ENCODE data around the gene FLCN.
"Not testable (repeated sequence)": the region's sequence is repeated elsewhere in the genome, so short reads cannot be mapped to it uniquely, and the experiment has no call there.

FLCN gene, protein sequence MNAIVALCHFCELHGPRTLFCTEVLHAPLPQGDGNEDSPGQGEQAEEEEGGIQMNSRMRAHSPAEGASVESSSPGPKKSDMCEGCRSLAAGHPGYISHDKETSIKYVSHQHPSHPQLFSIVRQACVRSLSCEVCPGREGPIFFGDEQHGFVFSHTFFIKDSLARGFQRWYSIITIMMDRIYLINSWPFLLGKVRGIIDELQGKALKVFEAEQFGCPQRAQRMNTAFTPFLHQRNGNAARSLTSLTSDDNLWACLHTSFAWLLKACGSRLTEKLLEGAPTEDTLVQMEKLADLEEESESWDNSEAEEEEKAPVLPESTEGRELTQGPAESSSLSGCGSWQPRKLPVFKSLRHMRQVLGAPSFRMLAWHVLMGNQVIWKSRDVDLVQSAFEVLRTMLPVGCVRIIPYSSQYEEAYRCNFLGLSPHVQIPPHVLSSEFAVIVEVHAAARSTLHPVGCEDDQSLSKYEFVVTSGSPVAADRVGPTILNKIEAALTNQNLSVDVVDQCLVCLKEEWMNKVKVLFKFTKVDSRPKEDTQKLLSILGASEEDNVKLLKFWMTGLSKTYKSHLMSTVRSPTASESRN

DNA sequence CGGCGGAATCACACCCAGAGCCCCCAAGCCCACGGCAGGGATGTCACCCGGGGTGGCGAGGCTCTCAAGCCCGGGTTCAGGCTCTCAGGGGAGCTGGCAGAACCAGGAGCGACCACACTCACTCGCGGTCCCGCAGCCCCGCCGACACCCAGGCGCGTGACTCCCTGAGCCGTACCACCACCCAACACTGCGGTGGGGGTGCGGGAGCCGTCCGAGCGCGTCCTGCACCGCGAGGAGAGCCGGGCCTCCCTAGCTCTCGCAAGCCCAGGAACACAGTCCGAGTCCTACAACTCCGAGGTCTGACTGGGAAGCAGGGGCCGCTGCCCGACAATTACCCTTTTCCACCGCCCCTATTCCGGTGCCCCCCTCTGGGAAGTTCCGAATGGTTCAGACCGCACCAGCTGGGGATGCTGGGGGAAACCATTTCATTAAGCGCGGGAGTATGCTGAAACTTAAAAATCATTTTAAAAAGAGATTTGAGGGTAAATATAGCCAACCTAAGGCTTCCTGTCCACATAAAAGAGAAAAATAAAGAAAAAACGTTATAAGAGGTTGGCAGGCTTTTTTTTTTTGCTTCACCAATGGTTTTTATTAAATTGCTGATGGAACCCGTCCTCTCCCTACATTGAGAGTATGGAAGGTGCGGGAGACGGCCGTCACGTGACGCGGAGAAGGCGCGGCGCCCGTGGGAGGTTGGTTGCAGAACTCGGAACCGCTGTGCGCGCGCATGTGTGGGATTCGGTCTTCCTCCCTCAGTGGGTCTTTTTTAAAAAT is at the start of gene FLCN:
Gene FLCN (minus strand): TSS at position 143 of the 774 bp plus-strand sequence. CDS start 9,031 bp downstream, outside the sequence.
- Histone ChIP-seq H3K36me3 (ENCODE audit: control insufficient read depth, insufficient read depth, low read length, severe bottlenecking) (peaks cover 8% of the 10 kb centered on the region), H3K9ac (ENCODE audit: low read length) (peak within 1 kb of the TSS; percentile 100), H3K4me1 (ENCODE audit: control insufficient read depth, insufficient read depth, low read length) (peaks cover 17% of the 10 kb centered on the region), H3K4me3 (ENCODE audit: low read length) (peak within 1 kb of the TSS; percentile 98), H3K27me3 (replicated peaks; ENCODE audit: control insufficient read depth, insufficient read depth, low read length) (no peaks in the 10 kb centered on the region), H3K9me3 (ENCODE audit: control insufficient read depth, low read length) (no peaks in the 10 kb centered on the region)
- peak; percentile 97 for DNase-seq (ENCODE audit: low read depth)

DNA sequence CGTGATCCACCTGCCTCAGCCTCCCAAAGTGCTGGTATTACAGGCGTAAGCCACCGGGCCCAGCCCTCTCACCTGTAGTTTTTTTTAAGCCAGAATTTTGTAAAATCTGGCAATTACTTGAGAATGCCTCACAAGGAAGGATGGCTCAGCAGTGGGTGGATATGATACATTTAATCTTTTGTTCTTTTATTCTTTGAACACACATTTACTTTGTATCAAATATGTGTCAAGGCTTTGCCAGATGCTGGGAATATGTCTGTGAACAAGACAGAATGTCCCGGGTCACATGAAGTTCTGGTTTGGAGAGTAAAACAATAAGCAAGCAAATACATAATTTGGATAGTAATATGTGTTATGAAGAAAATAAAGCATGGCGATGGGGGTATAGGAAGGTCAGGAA is 49.0 kb upstream of the FLCN start:
- Histone ChIP-seq H3K4me3 (ENCODE audit: low read length) (no peak overlapping the region), H3K36me3 (ENCODE audit: control insufficient read depth, insufficient read depth, low read length, severe bottlenecking) (no peaks in the 10 kb centered on the region), H3K27me3 (replicated peaks; ENCODE audit: control insufficient read depth, insufficient read depth, low read length) (no peaks in the 10 kb centered on the region), H3K9me3 (ENCODE audit: control insufficient read depth, low read length) (no peaks in the 10 kb centered on the region), H3K4me1 (ENCODE audit: control insufficient read depth, insufficient read depth, low read length) (peaks cover 5% of the 10 kb centered on the region), H3K9ac (ENCODE audit: low read length) (no peak overlapping the region)
- DNase-seq (ENCODE audit: low read depth) = no peak

DNA sequence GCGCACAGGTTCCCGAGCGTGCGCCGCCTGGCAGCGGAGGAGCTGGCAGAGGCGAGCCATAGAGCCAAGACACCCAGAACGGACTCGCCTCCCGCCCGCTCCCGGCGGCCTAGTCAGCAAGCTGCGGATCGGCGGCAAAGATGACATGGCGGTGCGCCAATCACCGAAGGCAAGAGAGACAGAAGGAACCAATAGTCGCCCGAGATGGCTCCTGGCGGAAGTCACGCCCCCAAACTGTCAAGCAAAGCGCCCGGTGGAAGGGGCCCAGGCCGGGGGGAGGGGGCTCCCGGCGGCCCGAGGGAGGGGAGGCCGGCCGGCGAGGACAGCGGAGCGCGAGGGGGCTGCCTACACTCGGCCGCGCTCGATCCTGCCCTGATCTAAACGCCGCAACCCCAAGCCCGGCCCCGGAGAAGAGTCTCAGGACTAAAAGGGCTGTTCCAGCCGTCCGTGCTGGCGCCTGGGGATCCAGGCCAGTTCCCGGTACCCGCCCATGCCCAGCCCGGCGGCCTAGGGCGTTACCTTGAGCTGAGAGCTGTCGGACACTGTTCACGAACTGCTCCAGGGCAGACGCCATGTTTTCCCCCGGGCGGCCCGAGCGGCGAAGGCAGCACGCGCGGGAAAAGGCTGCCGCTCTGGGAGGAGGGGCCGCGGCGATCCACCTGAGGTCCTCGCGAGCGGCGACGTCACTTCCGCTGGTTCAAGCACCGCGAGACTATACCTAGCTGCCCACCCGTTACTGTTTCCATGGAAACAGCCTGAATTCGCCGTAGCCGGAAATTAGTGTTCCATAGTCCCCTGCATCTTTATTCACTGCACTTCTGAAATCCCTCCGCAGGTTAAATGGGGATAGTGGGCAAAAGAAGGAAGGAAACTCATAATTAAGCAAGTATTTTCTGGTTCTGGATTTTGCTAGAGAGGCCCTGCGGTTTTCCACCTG is 43.9 kb upstream of the FLCN start, which contains the start of gene COPS3:
Gene COPS3 (minus strand): TSS at position 634 of the 937 bp plus-strand sequence. CDS start 60 bp downstream, at position 574.
- Histone ChIP-seq H3K36me3 (ENCODE audit: control insufficient read depth, insufficient read depth, low read length, severe bottlenecking) (no peaks in the 10 kb centered on the region), H3K4me3 (ENCODE audit: low read length) (peak within 1 kb of the TSS; percentile 89), H3K9me3 (ENCODE audit: control insufficient read depth, low read length) (no peaks in the 10 kb centered on the region), H3K27me3 (replicated peaks; ENCODE audit: control insufficient read depth, insufficient read depth, low read length) (no peaks in the 10 kb centered on the region), H3K9ac (ENCODE audit: low read length) (peak within 1 kb of the TSS; percentile 96), H3K4me1 (ENCODE audit: control insufficient read depth, insufficient read depth, low read length) (peaks cover 25% of the 10 kb centered on the region)
- DNase-seq (ENCODE audit: low read depth) = peak; percentile 100

DNA sequence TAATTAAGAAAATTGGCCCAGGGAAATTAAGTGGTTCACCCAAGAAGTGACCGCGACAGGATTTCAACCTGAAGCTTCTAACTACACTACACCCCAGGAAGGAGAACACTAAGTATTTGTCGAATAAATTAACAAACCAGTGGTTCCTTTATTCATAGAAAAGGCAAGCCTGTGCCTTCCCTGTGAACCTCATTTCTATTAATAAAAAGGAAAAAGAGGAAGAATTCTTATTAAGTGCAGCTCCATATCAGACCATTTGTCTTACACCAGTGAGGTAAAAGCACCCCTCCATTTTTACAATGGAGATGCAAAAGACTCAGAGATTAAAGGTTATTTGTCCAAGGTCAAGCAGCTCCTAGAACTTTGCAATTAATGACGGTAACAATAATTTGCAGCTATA is 42.3 kb upstream of the FLCN start:
- Histone ChIP-seq H3K4me3 (ENCODE audit: low read length) (peak overlapping the region; percentile 89), H3K9ac (ENCODE audit: low read length) (peak overlapping the region; percentile 96), H3K9me3 (ENCODE audit: control insufficient read depth, low read length) (no peaks in the 10 kb centered on the region), H3K4me1 (ENCODE audit: control insufficient read depth, insufficient read depth, low read length) (peaks cover 25% of the 10 kb centered on the region), H3K36me3 (ENCODE audit: control insufficient read depth, insufficient read depth, low read length, severe bottlenecking) (peaks cover 7% of the 10 kb centered on the region), H3K27me3 (replicated peaks; ENCODE audit: control insufficient read depth, insufficient read depth, low read length) (no peaks in the 10 kb centered on the region)
- DNase-seq (ENCODE audit: low read depth) = no peak

DNA sequence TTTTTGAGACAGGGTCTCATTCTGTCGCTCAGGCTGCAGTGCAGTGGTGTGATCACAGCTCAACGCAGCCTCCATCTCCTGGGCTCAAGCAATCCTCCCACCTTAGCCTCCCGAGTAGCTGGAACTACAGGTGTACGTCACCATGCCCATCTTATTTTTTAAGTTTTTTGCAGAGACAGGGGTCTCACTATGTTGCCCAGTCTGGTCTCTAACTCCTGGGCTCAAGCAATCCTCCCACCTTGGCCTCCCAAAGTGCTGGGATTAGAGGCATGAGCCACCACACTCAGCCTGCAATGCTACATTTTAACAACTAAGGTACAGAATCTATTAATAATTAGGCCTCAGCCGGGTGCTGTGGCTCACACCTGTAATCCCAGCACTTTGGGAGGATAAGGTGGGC is 40.5 kb upstream of the FLCN start:
- H3K4me3 ChIP-seq (ENCODE audit: low read length); H3K9ac ChIP-seq (ENCODE audit: low read length); H3K27me3 ChIP-seq (replicated peaks; ENCODE audit: control insufficient read depth, insufficient read depth, low read length); H3K9me3 ChIP-seq (ENCODE audit: control insufficient read depth, low read length); DNase-seq (ENCODE audit: low read depth): not testable (repeated sequence)
- H3K36me3 ChIP-seq (ENCODE audit: control insufficient read depth, insufficient read depth, low read length, severe bottlenecking) = peaks cover 25% of the 10 kb centered on the region
- peaks cover 25% of the 10 kb centered on the region for H3K4me1 ChIP-seq (ENCODE audit: control insufficient read depth, insufficient read depth, low read length)

DNA sequence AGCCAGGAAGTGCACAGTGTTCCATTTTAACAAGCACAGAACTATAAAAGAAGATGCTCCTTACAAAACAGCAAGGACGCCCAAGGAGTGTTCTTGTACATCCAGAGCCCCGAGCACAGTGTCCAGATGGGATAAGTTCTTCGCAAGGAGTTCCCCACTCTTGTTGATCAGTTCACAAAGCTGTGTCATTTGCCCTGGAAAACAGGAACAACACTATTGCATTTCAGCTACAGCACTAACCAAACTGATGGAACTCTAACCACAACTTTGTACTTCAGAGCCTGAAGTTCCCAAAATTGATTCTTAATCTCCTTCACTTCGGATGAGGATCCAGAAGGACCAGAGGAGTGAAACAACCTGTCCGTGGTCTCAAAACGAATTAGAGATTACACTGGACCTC is 39.0 kb upstream of the FLCN start:
- H3K4me3 ChIP-seq (ENCODE audit: low read length) = no peak overlapping the region
- no peaks in the 10 kb centered on the region for H3K9me3 ChIP-seq (ENCODE audit: control insufficient read depth, low read length)
- peaks cover 31% of the 10 kb centered on the region for H3K36me3 ChIP-seq (ENCODE audit: control insufficient read depth, insufficient read depth, low read length, severe bottlenecking)
- no peak overlapping the region for H3K9ac ChIP-seq (ENCODE audit: low read length)
- H3K4me1 ChIP-seq (ENCODE audit: control insufficient read depth, insufficient read depth, low read length) = peaks cover 20% of the 10 kb centered on the region
- no peaks in the 10 kb centered on the region for H3K27me3 ChIP-seq (replicated peaks; ENCODE audit: control insufficient read depth, insufficient read depth, low read length)
- no peak for DNase-seq (ENCODE audit: low read depth)

DNA sequence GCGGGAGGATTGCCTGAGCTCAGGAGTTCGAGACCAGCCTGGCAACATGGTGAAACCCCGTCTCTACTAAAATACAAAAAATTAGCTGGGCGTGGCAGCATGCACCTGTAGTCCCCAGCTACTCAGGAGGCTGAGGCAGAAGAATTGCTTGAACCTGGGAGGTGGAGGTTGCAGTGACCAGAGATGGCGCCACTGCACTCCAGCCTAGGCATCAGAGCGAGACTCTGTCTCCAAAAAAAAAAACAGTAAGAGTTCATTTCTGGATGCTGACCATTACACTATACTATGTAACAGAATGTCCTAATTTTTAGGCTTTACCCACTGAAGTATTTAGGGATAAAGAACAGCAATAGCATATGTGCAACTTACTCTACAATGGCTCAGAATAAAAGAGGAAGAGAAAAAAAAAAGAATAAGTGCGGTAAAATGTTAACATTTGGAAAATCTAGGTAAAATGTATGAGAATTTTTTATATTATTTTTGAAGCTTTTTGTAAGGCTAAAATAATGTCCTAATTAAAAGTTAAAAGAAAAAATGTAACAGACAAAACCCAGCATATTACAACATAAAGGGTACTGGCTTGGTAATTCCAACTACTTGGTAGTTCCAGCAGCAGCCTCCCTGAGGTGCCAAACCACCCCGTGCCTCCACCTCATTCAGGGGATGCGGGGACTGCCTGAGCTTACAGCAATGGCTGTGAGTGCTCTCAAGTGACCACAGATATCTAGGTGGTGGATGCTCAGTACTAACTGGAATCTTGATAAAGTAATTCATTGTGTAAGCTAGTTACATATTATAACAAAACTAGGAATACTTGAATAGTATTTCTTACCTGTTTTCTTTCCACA is 33.2 kb upstream of the FLCN start:
- peaks cover 83% of the 10 kb centered on the region for H3K36me3 ChIP-seq (ENCODE audit: control insufficient read depth, insufficient read depth, low read length, severe bottlenecking)
- H3K9me3 ChIP-seq (ENCODE audit: control insufficient read depth, low read length) = no peaks in the 10 kb centered on the region
- no peaks in the 10 kb centered on the region for H3K27me3 ChIP-seq (replicated peaks; ENCODE audit: control insufficient read depth, insufficient read depth, low read length)
- no peak overlapping the region for H3K4me3 ChIP-seq (ENCODE audit: low read length)
- no peak overlapping the region for H3K9ac ChIP-seq (ENCODE audit: low read length)
- DNase-seq (ENCODE audit: low read depth) = no peak
- H3K4me1 ChIP-seq (ENCODE audit: control insufficient read depth, insufficient read depth, low read length) = no peaks in the 10 kb centered on the region

DNA sequence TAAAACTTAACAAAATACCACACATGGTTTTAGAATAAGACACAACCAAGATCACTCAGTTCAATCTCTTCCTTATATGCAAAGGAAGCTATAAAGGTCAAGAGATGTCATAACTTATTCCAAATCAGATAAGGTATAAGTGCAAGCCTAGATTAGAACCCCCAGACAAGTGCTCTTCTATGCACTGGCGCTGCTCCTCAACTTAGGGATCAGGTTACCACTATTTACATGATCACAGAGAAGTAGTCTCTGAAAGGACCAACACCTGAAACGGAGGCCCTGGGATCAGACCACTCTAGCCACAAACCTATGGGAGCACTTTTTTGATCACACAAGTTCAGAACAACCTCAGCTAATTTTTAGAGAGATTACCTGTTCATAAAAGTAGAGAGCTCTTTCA is 27.5 kb upstream of the FLCN start:
- DNase-seq (ENCODE audit: low read depth) = no peak
- H3K36me3 ChIP-seq (ENCODE audit: control insufficient read depth, insufficient read depth, low read length, severe bottlenecking) = peaks cover 81% of the 10 kb centered on the region

DNA sequence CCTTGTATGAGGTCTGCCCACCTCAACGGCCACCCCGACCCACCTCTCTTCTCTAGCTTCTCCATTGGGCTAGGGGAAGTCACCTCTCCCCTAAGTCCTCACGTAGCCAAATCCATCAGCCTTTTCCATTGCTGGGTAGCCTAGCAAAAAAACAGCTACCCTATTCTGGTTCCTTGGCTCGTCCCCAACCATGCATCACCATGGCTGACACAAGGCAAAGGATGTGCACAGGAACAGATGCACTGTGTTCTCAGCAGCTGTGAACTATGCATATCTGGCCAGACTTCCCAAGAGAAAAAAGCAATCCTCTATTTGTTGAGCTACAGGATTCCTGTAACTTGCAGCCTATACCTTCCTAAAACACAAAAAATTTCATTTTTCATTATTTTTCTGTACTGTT is 22.0 kb upstream of the FLCN start:
- peaks cover 74% of the 10 kb centered on the region for H3K36me3 ChIP-seq (ENCODE audit: control insufficient read depth, insufficient read depth, low read length, severe bottlenecking)
- H3K4me1 ChIP-seq (ENCODE audit: control insufficient read depth, insufficient read depth, low read length) = no peaks in the 10 kb centered on the region
- DNase-seq (ENCODE audit: low read depth) = no peak
- no peak overlapping the region for H3K9ac ChIP-seq (ENCODE audit: low read length)
- no peak overlapping the region for H3K4me3 ChIP-seq (ENCODE audit: low read length)
- no peaks in the 10 kb centered on the region for H3K9me3 ChIP-seq (ENCODE audit: control insufficient read depth, low read length)
- H3K27me3 ChIP-seq (replicated peaks; ENCODE audit: control insufficient read depth, insufficient read depth, low read length) = no peaks in the 10 kb centered on the region

More for the DNA sequence above, 27.5 kb upstream of the FLCN start:
- no peak overlapping the region for H3K9ac ChIP-seq (ENCODE audit: low read length)
- H3K27me3 ChIP-seq (replicated peaks; ENCODE audit: control insufficient read depth, insufficient read depth, low read length) = no peaks in the 10 kb centered on the region
- H3K9me3 ChIP-seq (ENCODE audit: control insufficient read depth, low read length) = no peaks in the 10 kb centered on the region
- H3K4me1 ChIP-seq (ENCODE audit: control insufficient read depth, insufficient read depth, low read length) = no peaks in the 10 kb centered on the region
- no peak overlapping the region for H3K4me3 ChIP-seq (ENCODE audit: low read length)

DNA sequence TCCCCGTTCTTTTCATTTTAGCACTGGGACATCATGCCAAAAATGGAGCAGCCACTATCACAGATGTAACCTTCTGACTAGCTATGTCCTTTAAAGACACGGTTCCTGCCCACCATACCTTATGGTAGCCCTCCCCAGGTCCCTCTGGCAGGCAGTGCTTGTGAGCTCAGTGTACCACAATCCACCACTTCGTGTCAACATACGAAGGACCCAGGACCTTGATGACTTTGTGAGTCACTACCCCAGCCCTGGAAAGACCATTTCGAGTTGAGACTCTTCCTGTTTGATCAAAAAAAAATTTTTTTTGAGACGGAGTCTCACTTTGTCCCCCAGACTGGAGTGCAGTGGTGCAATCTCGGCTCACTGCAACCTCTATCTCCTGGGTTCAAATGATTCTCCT is 21.0 kb upstream of the FLCN start:
- no peaks in the 10 kb centered on the region for H3K4me1 ChIP-seq (ENCODE audit: control insufficient read depth, insufficient read depth, low read length)
- H3K36me3 ChIP-seq (ENCODE audit: control insufficient read depth, insufficient read depth, low read length, severe bottlenecking) = peaks cover 79% of the 10 kb centered on the region

More for the DNA sequence above, 21.0 kb upstream of the FLCN start:
- no peak overlapping the region for H3K9ac ChIP-seq (ENCODE audit: low read length)
- no peak for DNase-seq (ENCODE audit: low read depth)
- no peak overlapping the region for H3K4me3 ChIP-seq (ENCODE audit: low read length)
- no peaks in the 10 kb centered on the region for H3K9me3 ChIP-seq (ENCODE audit: control insufficient read depth, low read length)
- H3K27me3 ChIP-seq (replicated peaks; ENCODE audit: control insufficient read depth, insufficient read depth, low read length) = no peaks in the 10 kb centered on the region
